ENCODE results near the gene PDHX. TPM values are rescaled to one million over a fixed set of nuclear protein-coding genes. Genes with fewer than 3 reads are reported as not detected.

PDHX gene
- polyA plus RNA-seq, 2 donors: 13.6 to 13.7 TPM

DNA sequence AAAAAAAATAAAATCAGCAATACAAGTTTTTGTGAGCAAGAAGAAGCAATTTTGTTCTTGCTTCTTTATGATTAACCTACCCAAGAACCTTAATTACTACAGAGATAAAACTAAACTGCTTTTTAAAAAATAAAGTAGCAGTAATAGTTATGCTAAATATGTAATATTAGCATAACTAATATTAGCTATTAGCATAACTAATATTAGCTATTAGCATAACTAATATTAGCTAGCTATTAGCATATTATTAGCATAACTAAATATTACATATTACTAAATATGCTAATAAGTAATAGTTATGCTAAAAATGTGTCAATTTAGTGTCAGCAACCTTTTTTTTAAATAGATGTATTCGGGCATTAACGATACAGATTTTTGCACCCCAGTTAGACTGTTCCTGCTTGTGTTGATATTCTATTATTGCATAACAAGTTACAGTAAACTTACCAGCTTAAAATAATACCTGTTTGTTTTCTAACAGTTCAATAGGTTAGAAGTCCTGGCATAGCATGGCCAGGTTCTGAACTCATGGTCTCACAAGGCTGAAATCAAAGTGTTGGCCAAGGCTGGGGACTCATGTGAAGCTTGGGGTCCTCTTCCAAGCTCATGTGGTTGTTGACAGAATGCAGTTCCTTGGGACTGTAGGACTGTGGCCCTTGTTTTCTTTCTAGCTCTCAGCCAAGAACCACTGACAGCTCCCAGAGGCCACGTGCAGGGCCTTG is 48.4 kb downstream of the PDHX start:
- no peaks in the 10 kb centered on the region for H3K36me3 ChIP-seq (ENCODE audit: control insufficient read depth in 2 of 2, insufficient read depth in 2 of 2, low read length in 1 of 2)
- H3K9me3 ChIP-seq (ENCODE audit: control insufficient read depth in 2 of 2, insufficient read depth in 1 of 2, low read depth in 1 of 2, low read length in 1 of 2): no peaks in the 10 kb centered on the region
- WGBS, 2 donors: 65 to 70% methylated on average over 3 of the region's 3 CpGs
- H3K27me3 ChIP-seq (ENCODE audit: control insufficient read depth in 1 of 2, insufficient read depth in 2 of 2, low read length in 2 of 2): no peaks in the 10 kb centered on the region
- H3K4me1 ChIP-seq (ENCODE audit: control insufficient read depth in 2 of 2, insufficient read depth in 2 of 2, low read length in 1 of 2): no peaks in the 10 kb centered on the region
- no peak overlapping the region for H3K27ac ChIP-seq (ENCODE audit: low read depth in 2 of 2, low read length in 1 of 2)
- H3K4me3 ChIP-seq (ENCODE audit: low read depth in 1 of 2, low read length in 2 of 2): no peak overlapping the region

- no peaks in the 10 kb centered on the region for H3K9me3 ChIP-seq (ENCODE audit: control insufficient read depth in 2 of 2, insufficient read depth in 1 of 2, low read depth in 1 of 2, low read length in 1 of 2)
- H3K4me1 ChIP-seq (ENCODE audit: control insufficient read depth in 2 of 2, insufficient read depth in 2 of 2, low read length in 1 of 2): no peaks in the 10 kb centered on the region
- H3K4me3 ChIP-seq (ENCODE audit: low read depth in 1 of 2, low read length in 2 of 2): no peak overlapping the region
- H3K36me3 ChIP-seq (ENCODE audit: control insufficient read depth in 2 of 2, insufficient read depth in 2 of 2, low read length in 1 of 2): no peaks in the 10 kb centered on the region
- WGBS, 2 donors: 95 to 97% methylated on average over 4 of the region's 4 CpGs
- H3K27me3 ChIP-seq (ENCODE audit: control insufficient read depth in 1 of 2, insufficient read depth in 2 of 2, low read length in 2 of 2): no peaks in the 10 kb centered on the region
- no peak overlapping the region for H3K27ac ChIP-seq (ENCODE audit: low read depth in 2 of 2, low read length in 1 of 2)
These were observed 52.4 kb downstream of the PDHX start for GRCh38 chr11:34968862-34969261.

- Histone ChIP-seq H3K36me3 (ENCODE audit: control insufficient read depth in 2 of 2, insufficient read depth in 2 of 2, low read length in 1 of 2) (peaks cover 0 to 3% of the 10 kb centered on the region in 2 donors), H3K27ac (ENCODE audit: low read depth in 2 of 2, low read length in 1 of 2) (no peak overlapping the region), H3K4me3 (ENCODE audit: low read depth in 1 of 2, low read length in 2 of 2) (no peak overlapping the region), H3K27me3 (ENCODE audit: control insufficient read depth in 1 of 2, insufficient read depth in 2 of 2, low read length in 2 of 2) (no peaks in the 10 kb centered on the region), H3K9me3 (ENCODE audit: control insufficient read depth in 2 of 2, insufficient read depth in 1 of 2, low read depth in 1 of 2, low read length in 1 of 2) (no peaks in the 10 kb centered on the region), H3K4me1 (ENCODE audit: control insufficient read depth in 2 of 2, insufficient read depth in 2 of 2, low read length in 1 of 2) (no peaks in the 10 kb centered on the region)
- 70 to 77% methylated on average over 3 of the region's 3 CpGs for WGBS, 2 donors
These were observed 53.6 kb downstream of the PDHX start for GRCh38 chr11:34970033-34970432.

DNA sequence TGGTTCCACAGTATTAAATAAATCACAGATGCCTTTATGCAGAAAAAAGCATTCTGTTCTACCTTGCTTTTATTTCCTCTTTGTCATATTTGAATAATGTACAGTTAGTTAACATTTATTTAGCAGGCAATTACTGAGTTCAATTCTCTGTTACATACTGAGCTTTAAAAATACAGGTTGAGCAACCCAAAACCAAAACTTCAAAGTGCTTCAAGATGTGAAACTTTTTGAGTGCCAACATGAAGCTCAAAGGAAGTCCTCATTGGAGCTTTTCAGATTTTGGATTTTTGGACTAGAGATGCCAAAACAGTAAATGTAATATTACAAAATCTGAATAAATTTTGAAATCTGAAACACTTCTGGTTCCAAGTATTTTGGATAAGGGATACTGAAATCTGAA is 54.1 kb downstream of the PDHX start:
- Histone ChIP-seq H3K27ac (ENCODE audit: low read depth in 2 of 2, low read length in 1 of 2) (no peak overlapping the region), H3K4me1 (ENCODE audit: control insufficient read depth in 2 of 2, insufficient read depth in 2 of 2, low read length in 1 of 2) (no peaks in the 10 kb centered on the region), H3K4me3 (ENCODE audit: low read depth in 1 of 2, low read length in 2 of 2) (no peak overlapping the region), H3K9me3 (ENCODE audit: control insufficient read depth in 2 of 2, insufficient read depth in 1 of 2, low read depth in 1 of 2, low read length in 1 of 2) (no peaks in the 10 kb centered on the region), H3K27me3 (ENCODE audit: control insufficient read depth in 1 of 2, insufficient read depth in 2 of 2, low read length in 2 of 2) (no peaks in the 10 kb centered on the region), H3K36me3 (ENCODE audit: control insufficient read depth in 2 of 2, insufficient read depth in 2 of 2, low read length in 1 of 2) (peaks cover 0 to 3% of the 10 kb centered on the region in 2 donors)

GRCh38 chr11:34971928-34972327 is 55.5 kb downstream of the PDHX start:
- Histone ChIP-seq H3K4me3 (ENCODE audit: low read depth in 1 of 2, low read length in 2 of 2) (no peak overlapping the region), H3K27ac (ENCODE audit: low read depth in 2 of 2, low read length in 1 of 2) (no peak overlapping the region), H3K27me3 (ENCODE audit: control insufficient read depth in 1 of 2, insufficient read depth in 2 of 2, low read length in 2 of 2) (no peaks in the 10 kb centered on the region), H3K4me1 (ENCODE audit: control insufficient read depth in 2 of 2, insufficient read depth in 2 of 2, low read length in 1 of 2) (no peaks in the 10 kb centered on the region), H3K36me3 (ENCODE audit: control insufficient read depth in 2 of 2, insufficient read depth in 2 of 2, low read length in 1 of 2) (peaks cover 0 to 3% of the 10 kb centered on the region in 2 donors), H3K9me3 (ENCODE audit: control insufficient read depth in 2 of 2, insufficient read depth in 1 of 2, low read depth in 1 of 2, low read length in 1 of 2) (no peaks in the 10 kb centered on the region)
- 91 to 93% methylated on average over 1 of the region's 1 CpG for WGBS, 2 donors

DNA sequence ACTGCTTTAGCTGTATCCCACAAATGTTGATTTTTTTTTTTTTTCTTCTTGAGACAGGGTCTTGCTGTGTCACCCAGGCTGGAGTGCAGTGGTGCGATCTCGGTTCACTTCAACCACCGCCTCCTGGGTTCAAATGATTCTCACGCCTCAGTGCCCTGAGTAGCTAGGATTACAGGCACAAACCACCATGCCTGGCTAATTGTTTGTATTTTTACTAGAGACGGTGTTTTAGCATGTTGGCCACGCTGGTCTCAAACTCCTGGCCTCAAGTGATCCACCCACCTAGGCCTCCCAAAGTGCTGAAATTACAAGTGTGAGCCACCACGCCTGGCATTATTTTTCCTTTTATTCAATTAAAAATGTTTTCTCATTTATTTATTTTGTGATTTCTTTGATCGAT is 55.9 kb downstream of the PDHX start:
- Histone ChIP-seq H3K27ac (ENCODE audit: low read depth in 2 of 2, low read length in 1 of 2) (no peak overlapping the region), H3K36me3 (ENCODE audit: control insufficient read depth in 2 of 2, insufficient read depth in 2 of 2, low read length in 1 of 2) (peaks cover 0 to 3% of the 10 kb centered on the region in 2 donors), H3K4me1 (ENCODE audit: control insufficient read depth in 2 of 2, insufficient read depth in 2 of 2, low read length in 1 of 2) (no peaks in the 10 kb centered on the region), H3K27me3 (ENCODE audit: control insufficient read depth in 1 of 2, insufficient read depth in 2 of 2, low read length in 2 of 2) (no peaks in the 10 kb centered on the region), H3K4me3 (ENCODE audit: low read depth in 1 of 2, low read length in 2 of 2) (no peak overlapping the region), H3K9me3 (ENCODE audit: control insufficient read depth in 2 of 2, insufficient read depth in 1 of 2, low read depth in 1 of 2, low read length in 1 of 2) (no peaks in the 10 kb centered on the region)
- WGBS, 2 donors: 95 to 97% methylated on average over 8 of the region's 8 CpGs

DNA sequence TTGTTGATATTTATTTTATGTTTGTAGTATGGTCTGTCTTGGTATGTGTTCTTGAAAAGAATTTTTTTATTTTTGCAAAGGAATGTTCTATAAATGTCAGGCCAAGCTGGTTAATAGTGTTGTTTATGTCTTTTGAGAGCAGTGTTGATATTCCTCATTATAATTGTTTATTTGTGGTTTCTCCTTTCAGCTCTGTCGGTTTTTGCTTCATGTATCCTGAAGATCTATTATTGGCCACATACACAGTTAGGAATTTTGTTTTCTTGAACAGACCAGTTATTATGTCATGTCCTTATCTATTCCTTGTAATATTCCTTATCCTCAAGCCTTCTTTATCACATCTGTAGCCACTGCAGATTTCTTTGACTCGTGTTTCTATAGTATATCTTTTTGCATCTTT is 56.5 kb downstream of the PDHX start:
- 67 to 73% methylated on average over 2 of the region's 2 CpGs for WGBS, 2 donors
- H3K4me3 ChIP-seq (ENCODE audit: low read depth in 1 of 2, low read length in 2 of 2): no peak overlapping the region
- H3K27ac ChIP-seq (ENCODE audit: low read depth in 2 of 2, low read length in 1 of 2): no peak overlapping the region
- H3K4me1 ChIP-seq (ENCODE audit: control insufficient read depth in 2 of 2, insufficient read depth in 2 of 2, low read length in 1 of 2): no peaks in the 10 kb centered on the region
- H3K9me3 ChIP-seq (ENCODE audit: control insufficient read depth in 2 of 2, insufficient read depth in 1 of 2, low read depth in 1 of 2, low read length in 1 of 2): no peaks in the 10 kb centered on the region
- peaks cover 0 to 3% of the 10 kb centered on the region in 2 donors for H3K36me3 ChIP-seq (ENCODE audit: control insufficient read depth in 2 of 2, insufficient read depth in 2 of 2, low read length in 1 of 2)
- H3K27me3 ChIP-seq (ENCODE audit: control insufficient read depth in 1 of 2, insufficient read depth in 2 of 2, low read length in 2 of 2): no peaks in the 10 kb centered on the region

DNA sequence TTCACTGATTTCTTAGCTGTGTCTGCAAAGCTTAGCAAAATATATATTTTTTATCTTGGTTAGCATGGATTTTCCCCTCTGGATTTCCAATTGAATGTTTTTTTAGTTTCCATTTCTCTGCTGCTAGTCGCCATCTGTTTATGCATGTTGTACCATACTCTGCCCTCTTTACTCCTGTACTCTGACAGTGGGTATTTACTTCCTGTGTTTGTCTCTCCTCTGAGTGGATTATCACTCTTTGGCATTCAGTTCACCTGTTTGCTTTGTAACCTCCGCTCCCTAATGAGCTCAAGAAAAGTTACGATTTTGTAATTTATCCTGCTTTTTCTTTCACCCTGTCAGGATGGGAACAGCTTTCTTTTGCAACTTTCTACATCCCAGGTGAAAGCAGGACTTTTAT is 59.1 kb downstream of the PDHX start:
- Histone ChIP-seq H3K27me3 (ENCODE audit: control insufficient read depth in 1 of 2, insufficient read depth in 2 of 2, low read length in 2 of 2) (no peaks in the 10 kb centered on the region), H3K36me3 (ENCODE audit: control insufficient read depth in 2 of 2, insufficient read depth in 2 of 2, low read length in 1 of 2) (peaks cover 0 to 3% of the 10 kb centered on the region in 2 donors), H3K9me3 (ENCODE audit: control insufficient read depth in 2 of 2, insufficient read depth in 1 of 2, low read depth in 1 of 2, low read length in 1 of 2) (no peaks in the 10 kb centered on the region), H3K27ac (ENCODE audit: low read depth in 2 of 2, low read length in 1 of 2) (no peak overlapping the region), H3K4me3 (ENCODE audit: low read depth in 1 of 2, low read length in 2 of 2) (no peak overlapping the region), H3K4me1 (ENCODE audit: control insufficient read depth in 2 of 2, insufficient read depth in 2 of 2, low read length in 1 of 2) (no peaks in the 10 kb centered on the region)
- 82 to 94% methylated on average over 3 of the region's 3 CpGs for WGBS, 2 donors

GRCh38 chr11:34976496-34977088 is 60.2 kb downstream of the PDHX start:
- Histone ChIP-seq H3K9me3 (ENCODE audit: control insufficient read depth in 2 of 2, insufficient read depth in 1 of 2, low read depth in 1 of 2, low read length in 1 of 2) (no peaks in the 10 kb centered on the region), H3K36me3 (ENCODE audit: control insufficient read depth in 2 of 2, insufficient read depth in 2 of 2, low read length in 1 of 2) (peaks cover 0 to 3% of the 10 kb centered on the region in 2 donors), H3K4me3 (ENCODE audit: low read depth in 1 of 2, low read length in 2 of 2) (no peak overlapping the region), H3K27ac (ENCODE audit: low read depth in 2 of 2, low read length in 1 of 2) (no peak overlapping the region), H3K27me3 (ENCODE audit: control insufficient read depth in 1 of 2, insufficient read depth in 2 of 2, low read length in 2 of 2) (no peaks in the 10 kb centered on the region), H3K4me1 (ENCODE audit: control insufficient read depth in 2 of 2, insufficient read depth in 2 of 2, low read length in 1 of 2) (no peaks in the 10 kb centered on the region)
